ENCODE measurements around the gene SOX14. TPM values are rescaled to one million over a fixed set of nuclear protein-coding genes. Genes with fewer than 3 reads are reported as not detected.

Gene SOX14
- total RNA-seq, 8 experiments from 2014 or later: 0.36 to 14.4 (median 5.6) TPM; not detected in 1

DNA sequence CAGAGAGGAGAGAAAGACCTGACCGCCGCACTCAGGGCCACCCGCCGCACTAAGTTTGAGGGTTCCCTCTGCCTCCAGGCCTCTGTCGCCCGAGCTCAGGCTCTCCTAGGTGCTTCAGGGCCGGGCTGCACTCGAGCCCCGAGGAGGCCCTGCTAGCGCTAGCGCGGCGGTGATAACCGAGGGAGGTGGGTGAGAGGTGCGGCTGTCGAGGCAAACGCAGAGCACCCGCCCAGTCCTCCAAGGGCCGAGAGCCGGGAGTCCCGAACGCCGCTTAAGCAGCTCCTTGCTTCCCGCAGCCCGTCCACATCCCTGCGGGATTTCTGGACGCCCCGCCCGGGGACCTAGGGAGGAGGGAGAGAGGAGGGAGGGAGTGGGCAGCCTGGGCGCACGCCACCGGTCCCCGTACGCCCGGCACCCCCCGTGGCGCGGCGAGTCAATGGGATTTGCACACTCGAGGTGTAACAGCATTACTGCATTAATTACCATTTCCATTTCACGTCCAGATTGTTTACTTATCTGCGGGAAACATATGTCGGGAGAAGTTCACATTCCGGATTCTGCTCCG is 6.8 kb downstream of the SOX14 start:
- in situ Hi-C loops (cut with MboI; ENCODE audit: low pct_unique_long_range_greater_than_20kb in 2 of 9, low sequenced_read_pairs in 9 of 9, unreplicated experiment in 9 of 9): no loop called here
- peaks cover 12 to 27% of the 10 kb centered on the region in 2 donors for H3K4me1 ChIP-seq (replicated peaks in 1 of 2)
- WGBS, 10 experiments: 0 to 3% (median 2%) methylated on average over 4 to 8 of the region's 45 CpGs; no CpG with 5 or more reads in 7 of the 10 experiments
- H3K27ac ChIP-seq: peak overlapping the region in 1 of 2 donors; percentile 30
- peak; percentile 8 to 61 (median 24) for ATAC-seq (replicated peaks in 6 of 8)
- H3K4me3 ChIP-seq: peak overlapping the region in 3 of 5 donors; percentile 5 to 11 (median 6)

DNA sequence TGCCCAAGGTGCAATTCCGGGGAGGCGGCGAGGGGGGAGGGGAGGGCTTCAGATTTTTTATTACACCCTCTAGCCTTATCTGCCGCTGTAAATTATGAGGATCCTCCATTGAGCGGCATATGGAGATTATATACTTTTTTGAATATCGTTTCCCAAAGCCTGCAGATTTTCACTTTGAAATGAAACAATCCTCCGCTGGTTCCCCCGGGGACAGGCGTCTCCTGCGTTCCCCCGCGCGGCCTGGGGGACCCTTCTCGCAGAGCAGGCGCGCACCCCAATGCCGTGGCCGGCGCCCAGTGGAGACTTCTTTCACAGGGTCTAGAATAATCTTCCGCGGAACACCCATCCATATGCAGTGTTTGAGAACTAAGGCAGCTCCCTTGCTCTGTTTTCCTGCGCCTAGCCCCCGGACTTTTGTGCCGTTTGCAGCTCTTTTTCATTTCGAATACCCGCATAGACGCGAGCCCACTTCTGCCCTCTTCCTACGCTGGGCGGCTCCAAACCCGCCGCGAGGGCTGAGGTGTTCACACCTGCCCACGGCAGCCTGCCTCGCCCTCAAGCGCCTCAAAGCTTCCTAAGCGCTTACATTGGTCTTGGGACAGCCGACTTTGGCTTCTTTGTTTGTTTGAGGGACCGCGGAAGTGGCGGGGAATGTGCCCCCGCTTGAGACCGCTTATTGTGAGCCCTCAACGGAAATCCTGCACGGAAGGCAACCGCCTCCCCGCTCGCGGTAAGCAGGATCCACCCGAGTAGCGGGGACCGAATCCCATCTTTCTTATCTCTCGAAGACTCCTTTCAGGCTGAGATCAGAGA is 7.5 kb downstream of the SOX14 start:
- Histone ChIP-seq H3K4me1 (replicated peaks in 1 of 2) (peaks cover 12 to 27% of the 10 kb centered on the region in 2 donors), H3K27ac (no peak overlapping the region), H3K4me3 (peak overlapping the region in 3 of 5 donors; percentile 3 to 11 (median 6))
- in situ Hi-C loops (cut with MboI; ENCODE audit: low pct_unique_long_range_greater_than_20kb in 2 of 9, low sequenced_read_pairs in 9 of 9, unreplicated experiment in 9 of 9): no loop called here
- peak in 2 of 8 experiments; percentile 27 to 35 for ATAC-seq (replicated peaks in 6 of 8)
- WGBS, 10 experiments: 0 to 6% (median 0%) methylated on average over 1 to 22 of the region's 53 CpGs; no CpG with 5 or more reads in 2 of the 10 experiments

DNA sequence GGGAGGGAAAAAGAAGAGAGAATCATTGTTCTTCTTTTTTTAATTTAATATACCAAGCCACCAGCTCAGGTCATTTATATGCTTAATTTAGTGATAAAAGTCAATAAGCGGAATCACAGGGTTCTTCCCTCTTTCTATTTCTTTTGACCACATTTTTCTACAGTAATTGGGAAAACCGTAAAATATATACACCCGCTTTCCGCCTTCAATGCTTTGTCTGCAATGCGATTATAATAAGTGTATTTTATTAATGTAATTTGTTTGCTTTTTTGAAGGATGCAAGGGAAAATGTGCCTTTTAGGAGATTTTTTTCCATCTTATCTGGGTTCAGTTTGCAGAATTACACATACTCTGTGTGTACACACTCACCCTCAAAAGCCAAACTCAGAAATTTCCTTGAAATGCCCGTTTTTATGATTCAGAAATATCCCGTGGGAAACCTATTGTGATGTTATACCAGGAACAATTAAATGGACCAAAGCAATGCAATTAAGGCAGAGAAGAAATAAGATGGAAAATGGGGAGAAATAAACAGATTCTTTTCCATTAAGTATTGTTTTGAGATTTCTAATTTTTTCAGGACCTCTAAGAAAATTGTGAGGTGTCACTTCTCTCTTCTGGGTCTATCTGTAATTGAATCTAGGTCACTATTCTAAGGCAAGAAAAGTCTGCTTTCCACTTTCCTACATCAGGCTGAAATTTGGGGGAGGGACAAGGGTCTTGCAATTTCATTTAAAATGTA is 8.3 kb downstream of the SOX14 start:
- WGBS, 10 experiments: 0 to 31% (median 13%) methylated on average over 1 to 7 of the region's 7 CpGs
- H3K4me3 ChIP-seq: no peak overlapping the region
- ATAC-seq (replicated peaks in 6 of 8): no peak
- peaks cover 12 to 24% of the 10 kb centered on the region in 2 donors for H3K4me1 ChIP-seq (replicated peaks in 1 of 2)
- no peak overlapping the region for H3K27ac ChIP-seq
- in situ Hi-C loops (cut with MboI; ENCODE audit: low pct_unique_long_range_greater_than_20kb in 2 of 9, low sequenced_read_pairs in 9 of 9, unreplicated experiment in 9 of 9): no loop called here

DNA sequence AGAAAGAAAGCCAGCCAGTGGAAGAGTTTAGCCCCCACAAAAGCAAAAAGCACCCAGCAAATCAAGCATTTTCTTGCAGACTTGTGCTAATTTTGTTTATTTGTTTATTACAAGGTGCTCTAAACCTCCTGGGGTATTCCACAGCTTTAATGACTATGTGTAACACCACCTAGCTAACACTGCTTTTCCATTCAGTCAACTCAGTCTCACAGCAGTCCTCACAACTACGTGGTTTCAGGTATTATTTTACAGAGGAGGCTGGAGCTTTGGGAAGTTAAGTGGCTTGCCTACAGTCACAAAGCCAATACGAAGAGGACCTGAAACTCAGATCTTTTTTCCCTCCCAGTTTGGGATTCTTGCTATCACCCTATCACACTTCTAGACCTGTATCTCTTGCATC is 14.8 kb downstream of the SOX14 start:
- no peaks in the 10 kb centered on the region for H3K4me1 ChIP-seq (replicated peaks in 1 of 2)
- H3K4me3 ChIP-seq: no peak overlapping the region
- no peak for ATAC-seq (replicated peaks in 6 of 8)
- no peak overlapping the region for H3K27ac ChIP-seq
- WGBS, 10 experiments: 0 to 71% (median 17%) methylated on average over 1 to 2 of the region's 2 CpGs; no CpG with 5 or more reads in 4 of the 10 experiments
- in situ Hi-C loops (cut with MboI; ENCODE audit: low pct_unique_long_range_greater_than_20kb in 2 of 9, low sequenced_read_pairs in 9 of 9, unreplicated experiment in 9 of 9): no loop called here

DNA sequence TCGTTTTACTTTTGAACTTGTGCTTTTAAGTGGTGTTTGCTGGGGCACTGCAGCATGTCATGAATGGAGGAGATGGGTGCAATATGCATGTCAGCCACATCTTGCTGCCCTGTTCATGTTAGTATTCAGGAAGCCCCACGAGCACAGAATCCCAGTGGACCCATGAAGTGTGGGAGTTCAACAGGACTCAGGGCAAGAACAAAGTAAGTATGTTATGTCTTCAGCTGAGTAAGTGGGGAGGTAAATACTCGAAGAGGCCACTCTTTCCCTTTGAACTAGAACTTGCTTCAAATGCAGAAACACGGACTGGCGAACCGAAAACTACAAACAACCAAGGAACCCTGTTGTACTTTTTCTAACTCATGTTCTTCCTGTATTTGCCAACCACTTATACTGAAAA is 23.4 kb downstream of the SOX14 start:
- 0 to 80% (median 54%) methylated on average over 1 to 6 of the region's 6 CpGs; no CpG with 5 or more reads in 2 of the 10 experiments for WGBS, 10 experiments

DNA sequence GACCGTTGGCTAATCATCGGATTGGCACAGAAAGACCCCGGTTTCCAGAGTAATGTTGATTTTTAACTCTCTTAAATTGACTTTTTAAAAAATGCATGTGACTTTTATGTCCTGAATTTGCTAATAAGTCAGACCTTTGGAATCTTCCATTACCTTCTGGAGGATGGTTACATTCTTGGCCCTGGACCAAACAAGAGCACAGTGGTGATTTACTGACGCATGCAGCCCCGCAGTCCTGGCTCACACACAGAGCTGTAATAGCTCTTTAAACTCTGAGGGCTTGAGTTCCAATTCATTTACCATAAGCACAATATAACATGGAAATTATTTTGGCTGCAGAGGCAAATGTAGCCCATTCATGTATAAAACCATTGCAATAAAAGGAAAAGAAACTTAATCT is 25.1 kb downstream of the SOX14 start:
- no peaks in the 10 kb centered on the region for H3K4me1 ChIP-seq (replicated peaks in 1 of 2)
- no peak for ATAC-seq (replicated peaks in 6 of 8)
- 31 to 100% (median 88%) methylated on average over 1 to 5 of the region's 5 CpGs; no CpG with 5 or more reads in 1 of the 10 experiments for WGBS, 10 experiments
- in situ Hi-C loops (cut with MboI; ENCODE audit: low pct_unique_long_range_greater_than_20kb in 2 of 9, low sequenced_read_pairs in 9 of 9, unreplicated experiment in 9 of 9): no loop called here
- H3K27ac ChIP-seq: no peak overlapping the region
- no peak overlapping the region for H3K4me3 ChIP-seq

More for the DNA sequence above, 23.4 kb downstream of the SOX14 start:
- in situ Hi-C loops (cut with MboI; ENCODE audit: low pct_unique_long_range_greater_than_20kb in 2 of 9, low sequenced_read_pairs in 9 of 9, unreplicated experiment in 9 of 9): no loop called here
- Histone ChIP-seq H3K4me1 (replicated peaks in 1 of 2) (no peaks in the 10 kb centered on the region), H3K27ac (no peak overlapping the region), H3K4me3 (no peak overlapping the region)
- no peak for ATAC-seq (replicated peaks in 6 of 8)

DNA sequence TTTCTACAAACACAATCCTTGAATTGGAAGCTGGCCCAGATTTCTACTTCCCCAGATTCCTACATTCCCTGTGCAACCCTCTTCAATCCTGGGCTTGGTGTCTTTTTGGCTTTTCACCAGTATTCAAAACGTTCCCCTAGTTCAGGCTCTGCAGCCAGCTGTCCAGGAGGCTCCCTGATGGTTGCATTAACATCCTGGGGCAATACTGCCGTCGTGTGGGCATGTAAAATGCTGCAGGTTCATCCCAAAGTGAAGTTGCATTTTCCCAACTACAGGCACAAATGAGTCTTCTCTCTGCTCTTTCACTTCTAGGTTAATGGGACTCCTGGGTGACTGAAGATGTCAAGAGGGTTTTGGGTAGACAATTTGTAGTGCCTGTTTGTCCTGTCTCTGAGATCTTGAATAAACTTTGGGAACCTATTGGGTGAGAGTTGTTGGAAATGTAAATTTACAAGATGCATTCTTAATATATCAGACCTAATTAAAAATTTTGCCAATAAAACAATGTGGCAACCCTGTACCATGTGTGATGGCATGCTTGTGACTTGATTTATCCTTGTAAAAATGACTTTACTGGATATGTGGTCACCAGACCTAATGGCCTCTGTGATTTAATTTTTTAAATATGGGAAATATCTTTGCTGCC is 28.6 kb downstream of the SOX14 start:
- 0 to 30% (median 0%) methylated on average over 1 to 3 of the region's 3 CpGs; no CpG with 5 or more reads in 1 of the 10 experiments for WGBS, 10 experiments

DNA sequence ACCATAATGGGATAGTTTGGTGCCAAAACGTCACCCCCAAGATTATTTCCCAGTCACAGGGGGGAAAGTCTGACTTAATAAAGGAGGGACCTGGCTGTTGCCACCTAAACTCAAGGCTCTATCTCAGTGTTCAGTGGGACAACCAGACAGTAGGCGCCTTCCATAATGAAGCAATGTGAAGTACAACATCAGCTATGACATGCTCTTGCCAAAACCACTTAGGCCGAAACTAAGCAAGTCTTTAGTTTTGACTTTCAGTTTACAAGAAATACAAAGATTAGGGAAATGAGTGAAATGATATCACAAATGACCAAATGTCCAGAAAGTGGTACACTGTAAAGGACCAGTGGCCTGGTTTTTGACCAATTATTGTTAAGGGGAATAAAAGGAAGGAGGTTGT is 32.9 kb downstream of the SOX14 start:
- no peak for ATAC-seq (replicated peaks in 6 of 8)
- Histone ChIP-seq H3K27ac (no peak overlapping the region), H3K4me3 (no peak overlapping the region), H3K4me1 (replicated peaks in 1 of 2) (no peaks in the 10 kb centered on the region)
- in situ Hi-C loops (cut with MboI; ENCODE audit: low pct_unique_long_range_greater_than_20kb in 2 of 9, low sequenced_read_pairs in 9 of 9, unreplicated experiment in 9 of 9): no loop called here
- 20 to 74% (median 50%) methylated on average over 1 to 3 of the region's 3 CpGs; no CpG with 5 or more reads in 3 of the 10 experiments for WGBS, 10 experiments

More for the DNA sequence above, 28.6 kb downstream of the SOX14 start:
- no peak overlapping the region for H3K4me3 ChIP-seq
- ATAC-seq (replicated peaks in 6 of 8): peak in 3 of 8 experiments; percentile 47 to 79 (median 65)
- H3K27ac ChIP-seq: no peak overlapping the region
- H3K4me1 ChIP-seq (replicated peaks in 1 of 2): no peaks in the 10 kb centered on the region
- in situ Hi-C loops (cut with MboI; ENCODE audit: low pct_unique_long_range_greater_than_20kb in 2 of 9, low sequenced_read_pairs in 9 of 9, unreplicated experiment in 9 of 9): no loop called here

DNA sequence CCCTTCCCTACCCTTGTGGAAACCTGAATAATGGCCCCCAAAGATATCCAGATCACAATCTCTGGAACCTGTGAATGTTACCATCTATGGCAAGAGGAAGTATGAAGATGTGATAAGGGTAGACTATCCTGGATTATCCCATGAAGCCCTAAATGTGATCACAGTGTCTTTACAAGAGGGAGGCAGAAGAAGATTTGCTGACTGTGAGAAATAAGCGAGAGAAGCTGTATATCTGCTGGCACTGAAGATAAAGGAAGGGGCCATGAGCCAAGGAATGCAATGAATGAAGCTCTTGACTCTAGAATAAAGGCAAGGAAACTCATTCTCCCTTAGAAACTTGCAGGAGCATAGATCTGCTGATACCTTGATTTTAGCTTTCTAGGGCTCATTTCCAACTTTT is 39.1 kb downstream of the SOX14 start:
- ATAC-seq (replicated peaks in 6 of 8): no peak
- no peak overlapping the region for H3K27ac ChIP-seq
- WGBS, 10 experiments: 0 to 86% (median 36%) methylated on average over 1 of the region's 1 CpG; no CpG with 5 or more reads in 4 of the 10 experiments
- H3K4me3 ChIP-seq: no peak overlapping the region
- in situ Hi-C loops (cut with MboI; ENCODE audit: low pct_unique_long_range_greater_than_20kb in 2 of 9, low sequenced_read_pairs in 9 of 9, unreplicated experiment in 9 of 9): no loop called here
- peaks cover 2 to 5% of the 10 kb centered on the region in 2 donors for H3K4me1 ChIP-seq (replicated peaks in 1 of 2)

DNA sequence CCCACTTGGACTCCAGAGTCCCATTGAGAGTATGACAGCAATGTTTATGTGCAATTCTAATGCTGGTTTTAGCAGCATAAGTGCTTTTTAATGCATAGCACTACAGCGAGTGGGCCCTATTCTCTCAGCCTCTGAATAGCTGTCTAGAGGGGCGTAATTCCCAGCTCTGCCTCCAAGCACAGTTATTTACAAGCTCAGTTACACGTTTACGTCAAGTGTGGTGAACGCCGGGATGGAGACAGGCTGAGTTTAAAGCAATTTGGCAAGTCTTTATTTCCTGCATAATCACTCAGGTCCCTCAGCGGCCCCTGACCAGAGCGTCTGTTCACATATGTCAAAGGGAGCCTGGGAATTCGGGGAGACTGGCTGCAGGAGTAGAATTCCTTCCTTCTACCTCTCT is 43.9 kb downstream of the SOX14 start:
- H3K4me3 ChIP-seq: no peak overlapping the region
- no peak overlapping the region for H3K27ac ChIP-seq
- ATAC-seq (replicated peaks in 6 of 8): peak; percentile 22 to 85 (median 60)
- peaks cover 5 to 7% of the 10 kb centered on the region in 2 donors for H3K4me1 ChIP-seq (replicated peaks in 1 of 2)
- 0 to 34% (median 14%) methylated on average over 4 to 9 of the region's 9 CpGs; no CpG with 5 or more reads in 2 of the 10 experiments for WGBS, 10 experiments
- in situ Hi-C loops (cut with MboI; ENCODE audit: low pct_unique_long_range_greater_than_20kb in 2 of 9, low sequenced_read_pairs in 9 of 9, unreplicated experiment in 9 of 9): no loop called here

DNA sequence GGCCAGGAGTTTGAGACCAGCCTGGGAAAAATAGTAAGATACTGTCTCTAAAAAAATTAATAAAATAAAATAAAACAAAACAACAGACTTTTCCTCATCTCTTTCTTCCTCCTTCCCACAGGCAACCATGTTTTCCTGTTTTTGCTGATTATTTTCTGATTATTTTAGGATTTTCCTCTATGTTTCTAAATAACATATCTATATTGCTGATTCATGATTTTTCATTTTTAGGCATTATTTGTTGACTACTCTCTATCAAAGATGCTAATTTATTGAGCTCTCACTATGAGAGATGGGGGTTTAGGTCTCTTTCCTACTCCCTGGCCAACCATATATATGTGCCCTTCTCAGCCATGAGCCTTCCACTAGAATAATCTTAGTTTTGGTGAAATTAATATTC is 45.4 kb downstream of the SOX14 start:
- Histone ChIP-seq H3K4me3 (no peak overlapping the region), H3K27ac (no peak overlapping the region), H3K4me1 (replicated peaks in 1 of 2) (peaks cover 5 to 7% of the 10 kb centered on the region in 2 donors)
- in situ Hi-C loops (cut with MboI; ENCODE audit: low pct_unique_long_range_greater_than_20kb in 2 of 9, low sequenced_read_pairs in 9 of 9, unreplicated experiment in 9 of 9): no loop called here
- ATAC-seq (replicated peaks in 6 of 8): no peak

DNA sequence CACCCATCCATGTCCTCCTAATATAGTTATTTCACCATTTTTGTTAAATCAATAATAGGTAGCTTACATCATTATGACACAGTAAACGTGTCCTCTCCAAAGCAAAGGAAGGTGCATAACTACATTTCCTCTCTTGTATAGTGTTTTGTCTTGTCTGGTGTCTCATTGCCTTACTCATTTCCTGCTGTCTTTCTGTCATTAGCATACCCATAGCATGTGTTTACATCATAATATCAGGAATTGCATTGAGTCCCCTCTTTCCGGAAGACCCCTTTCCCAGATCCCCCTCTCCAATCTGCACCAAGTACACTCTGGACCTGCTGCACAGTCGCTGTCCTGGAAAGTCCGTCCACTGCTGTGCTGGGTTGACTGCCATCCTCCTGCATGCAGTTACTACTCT is 47.9 kb downstream of the SOX14 start:
- WGBS, 10 experiments: 0 to 55% (median 32%) methylated on average over 1 to 4 of the region's 4 CpGs; no CpG with 5 or more reads in 1 of the 10 experiments
- Histone ChIP-seq H3K4me1 (replicated peaks in 1 of 2) (peaks cover 5 to 7% of the 10 kb centered on the region in 2 donors), H3K27ac (no peak overlapping the region), H3K4me3 (no peak overlapping the region)
- in situ Hi-C loops (cut with MboI; ENCODE audit: low pct_unique_long_range_greater_than_20kb in 2 of 9, low sequenced_read_pairs in 9 of 9, unreplicated experiment in 9 of 9): no loop called here
- no peak for ATAC-seq (replicated peaks in 6 of 8)

Measured in motor neuron (in vitro differentiated cells).